GM23248 (cell line): ENCODE results near the gene SUSD4. TPM values are rescaled to one million over a fixed set of nuclear protein-coding genes. Genes with fewer than 3 reads are reported as not detected.
A peak's percentile ranks its signal among the peaks of the same experiment; 100 is the strongest.

ENCODE experiments used
- DNase-seq: peaks from one replicate; pipeline ENCODE4 v3.0.0-alpha.2; 2015
- H2AFZ ChIP-seq: fragments of 200-600 bp; sonication (generic); 2 replicates; pipeline ENCODE4 v1.6.1; 2016; ENCODE audit warnings: antibody characterized with exemption
- H3F3A ChIP-seq: fragments of 200-600 bp; sonication (generic); 2 replicates; pipeline ENCODE4 v1.6.1; 2016; ENCODE audit warnings: mild to moderate bottlenecking, antibody characterized with exemption, mixed run types; ENCODE audit not compliant: insufficient read depth
- H3K27ac ChIP-seq: fragments of 200-600 bp; sonication (generic); 2 replicates; pipeline ENCODE4 v1.5.1; 2016; ENCODE audit warnings: mild to moderate bottlenecking
- H3K27me3 ChIP-seq: fragments of 200-600 bp; sonication (generic); replicated peaks from 2 replicates; pipeline ENCODE4 v1.6.1; 2016; ENCODE audit warnings: mild to moderate bottlenecking; ENCODE audit not compliant: insufficient read depth
- H3K36me3 ChIP-seq: fragments of 200-600 bp; sonication (generic); 2 replicates; pipeline ENCODE4 v1.6.1; 2016; ENCODE audit warnings: low read depth, mild to moderate bottlenecking
- H3K4me1 ChIP-seq: fragments of 200-600 bp; sonication (generic); 2 replicates; pipeline ENCODE4 v1.6.1; 2016; ENCODE audit warnings: mild to moderate bottlenecking; ENCODE audit not compliant: insufficient read depth
- H3K4me2 ChIP-seq: fragments of 200-600 bp; sonication (generic); one replicate; pipeline ENCODE4 v1.6.1; 2016; ENCODE audit warnings: mild to moderate bottlenecking; ENCODE audit not compliant: unreplicated experiment
- H3K4me3 ChIP-seq: fragments of 200-600 bp; sonication (generic); 2 replicates; pipeline ENCODE4 v1.5.1; 2016; ENCODE audit warnings: mild to moderate bottlenecking
- H3K79me2 ChIP-seq: fragments of 200-600 bp; sonication (generic); 2 replicates; pipeline ENCODE4 v1.6.1; 2016; ENCODE audit warnings: mild to moderate bottlenecking; ENCODE audit not compliant: insufficient read depth
- H3K9ac ChIP-seq: fragments of 200-600 bp; sonication (generic); 2 replicates; pipeline ENCODE4 v1.6.1; 2016; ENCODE audit warnings: mild to moderate bottlenecking
- H3K9me2 ChIP-seq: fragments of 200-600 bp; sonication (generic); 2 replicates; pipeline ENCODE4 v1.6.1; 2016; ENCODE audit warnings: mixed run types, mild to moderate bottlenecking, moderate library complexity; ENCODE audit not compliant: insufficient read depth
- H3K9me3 ChIP-seq: fragments of 200-600 bp; sonication (generic); one replicate; pipeline ENCODE4 v1.6.1; 2017; ENCODE audit warnings: low read depth
- H4K20me1 ChIP-seq: fragments of 200-600 bp; sonication (generic); 2 replicates; pipeline ENCODE4 v1.6.0; 2016; ENCODE audit not compliant: insufficient read depth
- EZH2 ChIP-seq: fragments of 200-600 bp; sonication (generic); IDR thresholded peaks from 2 replicates; pipeline ENCODE4 v1.6.1; 2018; ENCODE audit warnings: antibody characterized with exemption, mild to moderate bottlenecking; ENCODE audit not compliant: insufficient read depth, poor library complexity, severe bottlenecking
- EZH2phosphoT487 ChIP-seq: fragments of 200-600 bp; sonication (generic); IDR thresholded peaks from 2 replicates; pipeline ENCODE4 v1.6.1; 2018; ENCODE audit warnings: antibody characterized with exemption, moderate library complexity, mild to moderate bottlenecking, low read depth; ENCODE audit not compliant: insufficient read depth
- WGBS, 2 experiments: methylation state at CpG; one replicate each; pipeline ENCODE4 v1.1.6; 2015 to 2017; ENCODE audit warnings: low lambda C conversion rate in 2 of 2, low coverage in 1 of 2; ENCODE audit errors: missing lambda C conversion rate in 2 of 2; 5-methylcytosine and 5-hydroxymethylcytosine counted together
- in situ Hi-C: fragments of 300-500 bp; cut with MboI; formaldehyde crosslinking; loops from 2 replicates; pipeline ENCODE4 v1.15.0; 2020
- polyA plus RNA-seq: library from polyadenylated mRNA; unstranded; fragments of >200 nt; fragmentation: Nextera tagmentation; extraction: Ambion mirVana; gene quantifications from 2 replicates; pipeline ENCODE4 v1.2.1, GENCODE V29; 2016
- total RNA-seq: library from RNA; depleted of rRNA; stranded (reverse); fragments of >200 nt; shearing (Covaris generic); gene quantifications from 2 replicates; pipeline ENCODE4 v1.2.3, GENCODE V29; 2014

Gene SUSD4
- total and polyA plus RNA-seq, 2 experiments from 2014 or later: 1.1 to 3.9 TPM

GRCh38 chr1:223227486-223228196 is 136.3 kb downstream of the SUSD4 start:
- TF ChIP-seq EZH2phosphoT487 (no peak), EZH2 (no peak)
- Histone ChIP-seq H3K79me2 (no peaks in the 10 kb centered on the region), H4K20me1 (no peaks in the 10 kb centered on the region), H3K4me2 (no peak overlapping the region), H3K27ac (no peak overlapping the region), H3K4me3 (no peak overlapping the region), H3K9me3 (no peaks in the 10 kb centered on the region), H3K36me3 (no peaks in the 10 kb centered on the region), H3K27me3 (no peaks in the 10 kb centered on the region), H3K9me2 (no peaks in the 10 kb centered on the region), H3F3A (peaks cover 31% of the 10 kb centered on the region), H2AFZ (no peak overlapping the region), H3K4me1 (peaks cover 28% of the 10 kb centered on the region), H3K9ac (no peak overlapping the region)
- peak; percentile 40 for DNase-seq
- 92% methylated on average over 12 of the region's 12 CpGs for WGBS, 2 experiments
- in situ Hi-C loops: no loop called here

- TF ChIP-seq EZH2 (no peak), EZH2phosphoT487 (no peak)
- DNase-seq: no peak
- no peaks in the 10 kb centered on the region for H3K36me3 ChIP-seq
- in situ Hi-C loops: no loop called here
- no peak overlapping the region for H3K4me2 ChIP-seq
- 80 to 83% methylated on average over 3 of the region's 3 CpGs for WGBS, 2 experiments
- H3K9me2 ChIP-seq: no peaks in the 10 kb centered on the region
- H3K9me3 ChIP-seq: no peaks in the 10 kb centered on the region
- H3K4me1 ChIP-seq: peaks cover 28% of the 10 kb centered on the region
- no peaks in the 10 kb centered on the region for H3K79me2 ChIP-seq
- no peak overlapping the region for H3K4me3 ChIP-seq
- H3K27me3 ChIP-seq: no peaks in the 10 kb centered on the region
- H4K20me1 ChIP-seq: no peaks in the 10 kb centered on the region
- peaks cover 26% of the 10 kb centered on the region for H3F3A ChIP-seq
- no peak overlapping the region for H3K9ac ChIP-seq
- H2AFZ ChIP-seq: no peak overlapping the region
- no peak overlapping the region for H3K27ac ChIP-seq
Measured at GRCh38 chr1:223227031-223227430, 136.9 kb downstream of the SUSD4 start.

GRCh38 chr1:223226271-223226670 is 137.7 kb downstream of the SUSD4 start:
- Histone ChIP-seq H3K27ac (no peak overlapping the region), H2AFZ (no peak overlapping the region), H3K9ac (no peak overlapping the region), H3K4me2 (no peak overlapping the region), H3K79me2 (no peaks in the 10 kb centered on the region), H4K20me1 (no peaks in the 10 kb centered on the region), H3K36me3 (no peaks in the 10 kb centered on the region), H3F3A (peaks cover 20% of the 10 kb centered on the region), H3K4me3 (no peak overlapping the region), H3K4me1 (peaks cover 20% of the 10 kb centered on the region), H3K9me3 (no peaks in the 10 kb centered on the region), H3K27me3 (no peaks in the 10 kb centered on the region), H3K9me2 (no peaks in the 10 kb centered on the region)
- TF ChIP-seq EZH2phosphoT487 (no peak), EZH2 (no peak)
- DNase-seq: no peak
- 89 to 97% methylated on average over 3 of the region's 3 CpGs for WGBS, 2 experiments
- in situ Hi-C loops: no loop called here

- 85 to 88% methylated on average over 6 of the region's 6 CpGs for WGBS, 2 experiments
- H3K9ac ChIP-seq: no peak overlapping the region
Measured at GRCh38 chr1:223225481-223225880, 138.5 kb downstream of the SUSD4 start.

More at GRCh38 chr1:223225481-223225880, 138.5 kb downstream of the SUSD4 start:
- Histone ChIP-seq H3F3A (peaks cover 12% of the 10 kb centered on the region), H3K4me3 (no peak overlapping the region), H4K20me1 (no peaks in the 10 kb centered on the region), H3K79me2 (no peaks in the 10 kb centered on the region), H3K36me3 (no peaks in the 10 kb centered on the region), H3K27ac (no peak overlapping the region), H3K27me3 (no peaks in the 10 kb centered on the region), H3K9me3 (no peaks in the 10 kb centered on the region), H3K9me2 (no peaks in the 10 kb centered on the region), H2AFZ (no peak overlapping the region), H3K4me2 (no peak overlapping the region), H3K4me1 (peaks cover 12% of the 10 kb centered on the region)
- in situ Hi-C loops: no loop called here
- TF ChIP-seq EZH2phosphoT487 (no peak), EZH2 (no peak)
- DNase-seq: no peak
